ENCODE results near the gene ERBB4.

The ERBB4 gene

GRCh38 chr2:211368467-211368866 lies 1170.1 kb downstream of the ERBB4 start:
- no peak for TF ChIP-seq CTCF (conservative IDR thresholded peaks at IDR 0.05; ENCODE audit: control insufficient read depth, insufficient read depth, low read depth, low read length)
- no peak for DNase-seq (ENCODE audit: low read depth)
- no peak overlapping the region for H3K4me3 ChIP-seq (ENCODE audit: control insufficient read depth, low read depth, low read length)

- peak; percentile 7 for DNase-seq (ENCODE audit: low read depth)
- no peak for TF ChIP-seq CTCF (conservative IDR thresholded peaks at IDR 0.05; ENCODE audit: control insufficient read depth, insufficient read depth, low read depth, low read length)
- no peak overlapping the region for H3K4me3 ChIP-seq (ENCODE audit: control insufficient read depth, low read depth, low read length)
Measured at GRCh38 chr2:211367711-211368110, 1170.9 kb downstream of the ERBB4 start.

GRCh38 chr2:211367293-211367692 lies 1171.3 kb downstream of the ERBB4 start:
- no peak for DNase-seq (ENCODE audit: low read depth)
- TF ChIP-seq CTCF (conservative IDR thresholded peaks at IDR 0.05; ENCODE audit: control insufficient read depth, insufficient read depth, low read depth, low read length): no peak

GRCh38 chr2:211364911-211365310 lies 1173.7 kb downstream of the ERBB4 start:
- DNase-seq (ENCODE audit: low read depth): no peak
- H3K4me3 ChIP-seq (ENCODE audit: control insufficient read depth, low read depth, low read length): no peak overlapping the region
- no peak for TF ChIP-seq CTCF (conservative IDR thresholded peaks at IDR 0.05; ENCODE audit: control insufficient read depth, insufficient read depth, low read depth, low read length)

More at GRCh38 chr2:211367293-211367692, 1171.3 kb downstream of the ERBB4 start:
- no peak overlapping the region for H3K4me3 ChIP-seq (ENCODE audit: control insufficient read depth, low read depth, low read length)

- DNase-seq (ENCODE audit: low read depth): no peak
- H3K4me3 ChIP-seq (ENCODE audit: control insufficient read depth, low read depth, low read length): no peak overlapping the region
- no peak for TF ChIP-seq CTCF (conservative IDR thresholded peaks at IDR 0.05; ENCODE audit: control insufficient read depth, insufficient read depth, low read depth, low read length)
Measured at GRCh38 chr2:211361383-211361782, 1177.2 kb downstream of the ERBB4 start.

- no peak overlapping the region for H3K4me3 ChIP-seq (ENCODE audit: control insufficient read depth, low read depth, low read length)
- DNase-seq (ENCODE audit: low read depth): no peak
- TF ChIP-seq CTCF (conservative IDR thresholded peaks at IDR 0.05; ENCODE audit: control insufficient read depth, insufficient read depth, low read depth, low read length): no peak
Measured at GRCh38 chr2:211359347-211359746, 1179.3 kb downstream of the ERBB4 start.

GRCh38 chr2:211358504-211358903 lies 1180.1 kb downstream of the ERBB4 start:
- DNase-seq (ENCODE audit: low read depth): no peak
- TF ChIP-seq CTCF (conservative IDR thresholded peaks at IDR 0.05; ENCODE audit: control insufficient read depth, insufficient read depth, low read depth, low read length): no peak
- no peak overlapping the region for H3K4me3 ChIP-seq (ENCODE audit: control insufficient read depth, low read depth, low read length)
